Ishikawa (cell line): ENCODE results near the gene NEO1.

ENCODE experiments used
- CEBPB ChIP-seq: IDR thresholded peaks from 2 replicates; pipeline ENCODE4 v1.6.1; 2012
- CREB1 ChIP-seq: IDR thresholded peaks from 2 replicates; pipeline ENCODE4 v1.6.1; 2012; ENCODE audit warnings: low read depth
- EGR1 ChIP-seq: IDR thresholded peaks from 2 replicates; pipeline ENCODE4 v1.6.1; 2012
- EP300 ChIP-seq: IDR thresholded peaks from 2 replicates; pipeline ENCODE4 v1.6.1; 2012; ENCODE audit warnings: borderline replicate concordance
- RAD21 ChIP-seq: IDR thresholded peaks from 2 replicates; pipeline ENCODE4 v1.6.1; 2012; ENCODE audit warnings: low read depth
- TAF1 ChIP-seq: IDR thresholded peaks from 2 replicates; pipeline ENCODE4 v1.6.1; 2012; ENCODE audit warnings: low read depth, mild to moderate bottlenecking
- TCF12 ChIP-seq: IDR thresholded peaks from 2 replicates; pipeline ENCODE4 v1.6.1; 2012; ENCODE audit warnings: low read depth
- ZBTB7A ChIP-seq: IDR thresholded peaks from 2 replicates; pipeline ENCODE4 v1.6.1; 2012; ENCODE audit warnings: low read depth
- TF ChIP-seq, protein P1 (sequence below): IDR thresholded peaks from 2 replicates; pipeline ENCODE4 v1.6.1; 2012; ENCODE audit warnings: low read depth, mild to moderate bottlenecking
- TF ChIP-seq, protein P2 (sequence below): IDR thresholded peaks from 2 replicates; pipeline ENCODE4 v1.6.1; 2012

DNA sequence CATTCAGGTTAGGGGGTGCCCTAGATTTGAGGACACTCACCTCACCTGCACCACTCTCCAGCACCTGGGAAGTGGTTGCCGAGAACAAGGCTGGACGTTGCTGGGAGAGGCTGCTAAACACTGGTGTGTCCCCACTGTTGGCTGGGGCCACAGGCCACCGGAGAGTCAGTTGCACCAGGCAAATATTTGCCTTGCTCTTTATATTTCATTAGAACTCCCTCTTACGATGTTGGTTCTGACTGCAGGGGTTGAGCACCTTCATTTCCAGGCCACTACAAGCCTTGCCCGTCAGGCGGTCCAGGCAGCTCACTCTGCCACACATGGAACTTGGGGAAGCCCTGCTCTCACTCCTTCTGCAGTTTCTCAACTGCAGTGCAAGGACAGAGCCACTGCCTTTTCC is 285.8 kb downstream of the NEO1 start:
- TF ChIP-seq, protein P1, sequence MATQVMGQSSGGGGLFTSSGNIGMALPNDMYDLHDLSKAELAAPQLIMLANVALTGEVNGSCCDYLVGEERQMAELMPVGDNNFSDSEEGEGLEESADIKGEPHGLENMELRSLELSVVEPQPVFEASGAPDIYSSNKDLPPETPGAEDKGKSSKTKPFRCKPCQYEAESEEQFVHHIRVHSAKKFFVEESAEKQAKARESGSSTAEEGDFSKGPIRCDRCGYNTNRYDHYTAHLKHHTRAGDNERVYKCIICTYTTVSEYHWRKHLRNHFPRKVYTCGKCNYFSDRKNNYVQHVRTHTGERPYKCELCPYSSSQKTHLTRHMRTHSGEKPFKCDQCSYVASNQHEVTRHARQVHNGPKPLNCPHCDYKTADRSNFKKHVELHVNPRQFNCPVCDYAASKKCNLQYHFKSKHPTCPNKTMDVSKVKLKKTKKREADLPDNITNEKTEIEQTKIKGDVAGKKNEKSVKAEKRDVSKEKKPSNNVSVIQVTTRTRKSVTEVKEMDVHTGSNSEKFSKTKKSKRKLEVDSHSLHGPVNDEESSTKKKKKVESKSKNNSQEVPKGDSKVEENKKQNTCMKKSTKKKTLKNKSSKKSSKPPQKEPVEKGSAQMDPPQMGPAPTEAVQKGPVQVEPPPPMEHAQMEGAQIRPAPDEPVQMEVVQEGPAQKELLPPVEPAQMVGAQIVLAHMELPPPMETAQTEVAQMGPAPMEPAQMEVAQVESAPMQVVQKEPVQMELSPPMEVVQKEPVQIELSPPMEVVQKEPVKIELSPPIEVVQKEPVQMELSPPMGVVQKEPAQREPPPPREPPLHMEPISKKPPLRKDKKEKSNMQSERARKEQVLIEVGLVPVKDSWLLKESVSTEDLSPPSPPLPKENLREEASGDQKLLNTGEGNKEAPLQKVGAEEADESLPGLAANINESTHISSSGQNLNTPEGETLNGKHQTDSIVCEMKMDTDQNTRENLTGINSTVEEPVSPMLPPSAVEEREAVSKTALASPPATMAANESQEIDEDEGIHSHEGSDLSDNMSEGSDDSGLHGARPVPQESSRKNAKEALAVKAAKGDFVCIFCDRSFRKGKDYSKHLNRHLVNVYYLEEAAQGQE, result no peak
- TF ChIP-seq CEBPB, result no peak
- TF ChIP-seq, protein P2, sequence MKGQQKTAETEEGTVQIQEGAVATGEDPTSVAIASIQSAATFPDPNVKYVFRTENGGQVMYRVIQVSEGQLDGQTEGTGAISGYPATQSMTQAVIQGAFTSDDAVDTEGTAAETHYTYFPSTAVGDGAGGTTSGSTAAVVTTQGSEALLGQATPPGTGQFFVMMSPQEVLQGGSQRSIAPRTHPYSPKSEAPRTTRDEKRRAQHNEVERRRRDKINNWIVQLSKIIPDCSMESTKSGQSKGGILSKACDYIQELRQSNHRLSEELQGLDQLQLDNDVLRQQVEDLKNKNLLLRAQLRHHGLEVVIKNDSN, result no peak
- TF ChIP-seq TCF12, result no peak
- no peak for TF ChIP-seq RAD21
- TF ChIP-seq ZBTB7A, result no peak
- TF ChIP-seq EGR1, result no peak
- TF ChIP-seq CREB1, result no peak
- no peak for TF ChIP-seq EP300
- TF ChIP-seq TAF1, result no peak
